Measurements from ENCODE around the gene GTF2F2. TPM values are rescaled to one million over a fixed set of nuclear protein-coding genes. Genes with fewer than 3 reads are reported as not detected.

The GTF2F2 gene
- polyA plus RNA-seq, 1 donor (not counting 4 experiments of a cell fraction or from before 2014, with no cell fraction given), result 55.5 TPM

DNA sequence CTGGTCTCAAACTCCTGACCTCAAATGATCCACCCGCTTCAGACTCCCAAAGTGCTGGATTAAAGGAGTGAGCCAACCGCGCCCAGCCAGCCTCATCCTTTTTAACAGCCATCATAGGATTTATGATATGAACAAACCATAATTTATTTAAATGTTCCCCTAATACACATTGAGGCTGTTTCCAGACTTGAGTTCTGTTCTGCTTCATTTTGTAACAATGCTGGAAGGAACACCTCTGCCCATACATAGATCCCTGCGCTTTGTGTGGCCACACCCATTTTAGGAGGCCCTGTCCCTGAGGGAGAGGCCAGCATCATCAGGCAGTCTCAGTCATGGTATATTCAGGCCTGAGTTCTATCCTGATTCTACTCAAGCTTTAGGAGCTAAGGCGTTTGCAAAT is 184.8 kb downstream of the GTF2F2 start:
- Histone ChIP-seq H3K9ac (ENCODE audit: control insufficient read depth, extremely low read depth, insufficient read depth, low read length) (no peak overlapping the region), H2AFZ (ENCODE audit: control insufficient read depth, low read length) (no peak overlapping the region), H3K27me3 (ENCODE audit: control insufficient read depth, extremely low read depth, insufficient read depth, low read length) (no peaks in the 10 kb centered on the region), H4K20me1 (ENCODE audit: control insufficient read depth, extremely low read depth, insufficient read depth, low read length) (no peaks in the 10 kb centered on the region), H3K36me3 (ENCODE audit: control insufficient read depth in 2 of 2, extremely low read depth in 1 of 2, insufficient read depth in 2 of 2, low read length in 2 of 2) (no peaks in the 10 kb centered on the region), H3K27ac (ENCODE audit: control insufficient read depth, insufficient read depth, low read length) (no peak overlapping the region), H3K4me3 (ENCODE audit: control insufficient read depth in 2 of 3, extremely low read depth in 1 of 3, insufficient read depth in 2 of 3, low read depth in 1 of 3, low read length in 3 of 3) (no peak overlapping the region), H3K9me1 (ENCODE audit: control insufficient read depth, extremely low read depth, insufficient read depth, low read length) (no peaks in the 10 kb centered on the region), H3K4me2 (ENCODE audit: control insufficient read depth, extremely low read depth, insufficient read depth, low read depth, low read length) (no peak overlapping the region), H3K79me2 (ENCODE audit: control insufficient read depth, insufficient read depth, low read length) (no peaks in the 10 kb centered on the region), H3K4me1 (ENCODE audit: control insufficient read depth, extremely low read depth, insufficient read depth, low read length) (no peaks in the 10 kb centered on the region), H3K9me3 (ENCODE audit: control insufficient read depth, low read depth, low read length) (no peaks in the 10 kb centered on the region)
- TF ChIP-seq EZH2 (IDR thresholded peaks at IDR 0.05; ENCODE audit: low read length), result no peak
- TF ChIP-seq, protein P1, sequence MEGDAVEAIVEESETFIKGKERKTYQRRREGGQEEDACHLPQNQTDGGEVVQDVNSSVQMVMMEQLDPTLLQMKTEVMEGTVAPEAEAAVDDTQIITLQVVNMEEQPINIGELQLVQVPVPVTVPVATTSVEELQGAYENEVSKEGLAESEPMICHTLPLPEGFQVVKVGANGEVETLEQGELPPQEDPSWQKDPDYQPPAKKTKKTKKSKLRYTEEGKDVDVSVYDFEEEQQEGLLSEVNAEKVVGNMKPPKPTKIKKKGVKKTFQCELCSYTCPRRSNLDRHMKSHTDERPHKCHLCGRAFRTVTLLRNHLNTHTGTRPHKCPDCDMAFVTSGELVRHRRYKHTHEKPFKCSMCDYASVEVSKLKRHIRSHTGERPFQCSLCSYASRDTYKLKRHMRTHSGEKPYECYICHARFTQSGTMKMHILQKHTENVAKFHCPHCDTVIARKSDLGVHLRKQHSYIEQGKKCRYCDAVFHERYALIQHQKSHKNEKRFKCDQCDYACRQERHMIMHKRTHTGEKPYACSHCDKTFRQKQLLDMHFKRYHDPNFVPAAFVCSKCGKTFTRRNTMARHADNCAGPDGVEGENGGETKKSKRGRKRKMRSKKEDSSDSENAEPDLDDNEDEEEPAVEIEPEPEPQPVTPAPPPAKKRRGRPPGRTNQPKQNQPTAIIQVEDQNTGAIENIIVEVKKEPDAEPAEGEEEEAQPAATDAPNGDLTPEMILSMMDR (optimal IDR thresholded peaks at IDR 0.05 in 1 of 3, IDR thresholded peaks at IDR 0.05 in 1 of 3, conservative IDR thresholded peaks at IDR 0.05 in 1 of 3; ENCODE audit: extremely low read depth in 1 of 3, insufficient read depth in 2 of 3, low read length in 3 of 3), result no peak
- DNase-seq (ENCODE audit: low read depth, low spot score) (no peak), FAIRE-seq (no peak)
- dilution Hi-C loops (cut with MboI; ENCODE audit: extremely low pct_ligation_motif_present, low sequenced_read_pairs), result no loop called here

DNA sequence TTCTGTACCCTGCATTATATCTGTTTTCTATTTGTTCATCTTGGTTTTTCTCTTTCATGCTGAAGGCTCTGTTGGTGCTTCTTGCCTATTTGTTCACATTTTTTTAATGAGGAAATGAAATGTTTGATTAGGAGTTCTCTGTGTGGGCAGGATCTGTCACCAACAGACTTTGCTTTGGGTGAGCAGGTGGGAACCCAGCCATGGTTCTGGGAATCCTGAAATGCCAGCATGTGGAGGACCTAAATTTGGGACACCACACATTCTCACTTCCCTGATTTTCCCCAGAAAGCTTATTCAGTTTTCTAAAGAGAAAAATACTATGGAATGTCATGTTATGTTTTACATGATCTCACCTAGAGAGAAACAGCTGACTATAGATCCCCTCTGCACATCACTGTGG is 186.7 kb downstream of the GTF2F2 start:
- H3K9ac ChIP-seq (ENCODE audit: control insufficient read depth, extremely low read depth, insufficient read depth, low read length), result no peak overlapping the region
- dilution Hi-C loops (cut with MboI; ENCODE audit: extremely low pct_ligation_motif_present, low sequenced_read_pairs), result no loop called here

More for the DNA sequence above, 186.7 kb downstream of the GTF2F2 start:
- no peak overlapping the region for H3K27ac ChIP-seq (ENCODE audit: control insufficient read depth, insufficient read depth, low read length)
- no peaks in the 10 kb centered on the region for H3K27me3 ChIP-seq (ENCODE audit: control insufficient read depth, extremely low read depth, insufficient read depth, low read length)
- FAIRE-seq (no peak), DNase-seq (ENCODE audit: low read depth, low spot score) (no peak)
- no peak overlapping the region for H3K4me3 ChIP-seq (ENCODE audit: control insufficient read depth in 2 of 3, extremely low read depth in 1 of 3, insufficient read depth in 2 of 3, low read depth in 1 of 3, low read length in 3 of 3)
- no peaks in the 10 kb centered on the region for H3K36me3 ChIP-seq (ENCODE audit: control insufficient read depth in 2 of 2, extremely low read depth in 1 of 2, insufficient read depth in 2 of 2, low read length in 2 of 2)
- H3K4me1 ChIP-seq (ENCODE audit: control insufficient read depth, extremely low read depth, insufficient read depth, low read length), result peaks cover 13% of the 10 kb centered on the region
- no peaks in the 10 kb centered on the region for H3K9me3 ChIP-seq (ENCODE audit: control insufficient read depth, low read depth, low read length)
- TF ChIP-seq, protein P1 (optimal IDR thresholded peaks at IDR 0.05 in 1 of 3, IDR thresholded peaks at IDR 0.05 in 1 of 3, conservative IDR thresholded peaks at IDR 0.05 in 1 of 3; ENCODE audit: extremely low read depth in 1 of 3, insufficient read depth in 2 of 3, low read length in 3 of 3), result no peak
- TF ChIP-seq EZH2 (IDR thresholded peaks at IDR 0.05; ENCODE audit: low read length), result no peak
- no peak overlapping the region for H3K4me2 ChIP-seq (ENCODE audit: control insufficient read depth, extremely low read depth, insufficient read depth, low read depth, low read length)
- H4K20me1 ChIP-seq (ENCODE audit: control insufficient read depth, extremely low read depth, insufficient read depth, low read length), result no peaks in the 10 kb centered on the region
- H3K9me1 ChIP-seq (ENCODE audit: control insufficient read depth, extremely low read depth, insufficient read depth, low read length), result no peaks in the 10 kb centered on the region
- H2AFZ ChIP-seq (ENCODE audit: control insufficient read depth, low read length), result no peak overlapping the region
- no peaks in the 10 kb centered on the region for H3K79me2 ChIP-seq (ENCODE audit: control insufficient read depth, insufficient read depth, low read length)
